SK-N-MC (cell line): ENCODE results near the gene CLIP1.

Experiments
- EZH2 ChIP-seq: fragments of 200-600 bp; sonication (generic); IDR thresholded peaks from one replicate; pipeline ENCODE4 v1.6.1; 2017; ENCODE audit warnings: antibody characterized with exemption
- FOXP2 ChIP-seq: optimal IDR thresholded peaks from 2 replicates; pipeline ENCODE3; 2011; ENCODE audit warnings: mild to moderate bottlenecking, moderate library complexity; ENCODE audit not compliant: insufficient read depth; ENCODE audit errors: extremely low read length, control extremely low read depth

DNA sequence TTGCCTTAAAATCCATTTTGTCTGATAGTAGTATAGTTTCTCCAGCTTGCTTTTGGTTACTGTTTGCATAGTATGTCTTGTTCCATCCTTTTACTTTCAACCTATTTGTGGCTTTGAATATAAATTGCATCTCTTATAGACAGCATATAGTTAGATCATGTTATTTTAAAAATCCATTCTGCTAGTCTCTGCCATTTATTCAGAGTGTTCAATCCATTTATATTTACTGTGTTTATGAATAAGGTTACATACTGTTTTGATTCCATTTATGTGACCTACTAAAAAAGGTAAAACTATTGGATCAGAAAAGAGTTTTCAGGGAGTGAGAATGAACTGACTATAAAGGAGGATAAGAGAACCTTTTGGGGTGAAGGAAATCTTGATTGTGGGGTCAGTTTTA lies 126.6 kb downstream of the CLIP1 start:
- TF ChIP-seq EZH2 (no peak), FOXP2 (no peak)
